Natural killer cell treated with Interleukin-12 subunit alpha and Interleukin-12 subunit beta and Interleukin-15 and Interleukin-18, amount 100 ng/mL, for 72 hours (primary cell): ENCODE data around the gene CENPP. TPM values are rescaled to one million over a fixed set of nuclear protein-coding genes. Genes with fewer than 3 reads are reported as not detected.

Experiments
- ATAC-seq, 2 donors: fragments of 150-1000 bp; cut with Tn5 transposase in 1 of 2; sonication (Bioruptor Pico), chemical (Tn5 transposase) in 1 of 2; 2 replicates each; pipeline ENCODE4 v1.10.0; 2021
- DNase-seq: peaks from one replicate; pipeline ENCODE4 v3.0.0; 2022; ENCODE audit warnings: low spot score
- H3K27ac Mint-ChIP-seq, 2 donors: 1 replicate in 1 of 2; 2 replicates in 1 of 2; pipeline ENCODE4 v1.8.0; 2022; ENCODE audit warnings: mixed read lengths in 2 of 2, mild to moderate bottlenecking in 1 of 2, moderate library complexity in 1 of 2
- H3K27me3 Mint-ChIP-seq, 2 donors: 1 replicate in 1 of 2; 2 replicates in 1 of 2; pipeline ENCODE4 v1.8.0; 2022; ENCODE audit warnings: mixed read lengths in 2 of 2
- H3K36me3 Mint-ChIP-seq: one replicate; pipeline ENCODE4 v1.8.0; 2022; ENCODE audit warnings: mixed read lengths
- H3K4me1 Mint-ChIP-seq, 2 donors: 1 replicate in 1 of 2; 2 replicates in 1 of 2; pipeline ENCODE4 v1.8.0; 2022; ENCODE audit warnings: low read depth in 2 of 2, mixed read lengths in 2 of 2, mild to moderate bottlenecking in 1 of 2
- H3K4me3 Mint-ChIP-seq: one replicate; pipeline ENCODE4 v1.8.0; 2022; ENCODE audit warnings: mixed read lengths
- H3K9me3 Mint-ChIP-seq: 2 replicates; pipeline ENCODE4 v1.8.0; 2022; ENCODE audit warnings: mixed read lengths
- total RNA-seq, 2 donors: library from RNA; stranded (reverse); gene quantifications; one replicate each; pipeline ENCODE4 v1.2.3, GENCODE V29; 2022

CENPP gene
- total RNA-seq, 2 donors from 2014 or later, result 14.7 to 38.8 TPM

- ATAC-seq (no peak), DNase-seq (no peak)
- H3K4me3 Mint-ChIP-seq, result no peak overlapping the region
- no peaks in the 10 kb centered on the region for H3K9me3 Mint-ChIP-seq
- no peaks in the 10 kb centered on the region for H3K27me3 Mint-ChIP-seq
- no peak overlapping the region for H3K27ac Mint-ChIP-seq
- peaks cover 0 to 3% of the 10 kb centered on the region in 2 donors for H3K4me1 Mint-ChIP-seq
- peaks cover 14% of the 10 kb centered on the region for H3K36me3 Mint-ChIP-seq
These were observed 286.0 kb downstream of the CENPP start for GRCh38 chr9:92611621-92612285.

- H3K9me3 Mint-ChIP-seq, result no peaks in the 10 kb centered on the region
These were observed 286.5 kb downstream of the CENPP start for GRCh38 chr9:92612292-92612691.

GRCh38 chr9:92612816-92613215, 287.1 kb downstream of the CENPP start:
- Mint-ChIP-seq H3K36me3 (peaks cover 15% of the 10 kb centered on the region), H3K27ac (no peak overlapping the region), H3K4me1 (peaks cover 0 to 3% of the 10 kb centered on the region in 2 donors), H3K4me3 (no peak overlapping the region), H3K9me3 (no peaks in the 10 kb centered on the region), H3K27me3 (no peaks in the 10 kb centered on the region)
- DNase-seq (no peak), ATAC-seq (no peak)

More at GRCh38 chr9:92612292-92612691, 286.5 kb downstream of the CENPP start:
- Mint-ChIP-seq H3K27ac (no peak overlapping the region), H3K36me3 (peaks cover 15% of the 10 kb centered on the region), H3K27me3 (no peaks in the 10 kb centered on the region), H3K4me1 (peaks cover 0 to 3% of the 10 kb centered on the region in 2 donors), H3K4me3 (no peak overlapping the region)
- ATAC-seq (no peak), DNase-seq (no peak)

- ATAC-seq (no peak), DNase-seq (no peak)
- Mint-ChIP-seq H3K27ac (no peak overlapping the region), H3K9me3 (no peaks in the 10 kb centered on the region), H3K27me3 (no peaks in the 10 kb centered on the region), H3K4me3 (no peak overlapping the region), H3K4me1 (peaks cover 0 to 3% of the 10 kb centered on the region in 2 donors), H3K36me3 (peaks cover 15% of the 10 kb centered on the region)
These were observed 287.7 kb downstream of the CENPP start for GRCh38 chr9:92613268-92614122.

- DNase-seq (no peak), ATAC-seq (no peak)
- peaks cover 0 to 3% of the 10 kb centered on the region in 2 donors for H3K4me1 Mint-ChIP-seq
- H3K27me3 Mint-ChIP-seq, result no peaks in the 10 kb centered on the region
- no peak overlapping the region for H3K27ac Mint-ChIP-seq
- peaks cover 15% of the 10 kb centered on the region for H3K36me3 Mint-ChIP-seq
- no peaks in the 10 kb centered on the region for H3K9me3 Mint-ChIP-seq
- no peak overlapping the region for H3K4me3 Mint-ChIP-seq
These were observed 288.4 kb downstream of the CENPP start for GRCh38 chr9:92614123-92614510.

- DNase-seq (no peak), ATAC-seq (no peak)
- Mint-ChIP-seq H3K36me3 (peaks cover 15% of the 10 kb centered on the region), H3K9me3 (no peaks in the 10 kb centered on the region), H3K4me3 (no peak overlapping the region), H3K27me3 (no peaks in the 10 kb centered on the region), H3K27ac (peak overlapping the region in 1 of 2 donors; percentile 48), H3K4me1 (peaks cover 0 to 3% of the 10 kb centered on the region in 2 donors)
These were observed 289.2 kb downstream of the CENPP start for GRCh38 chr9:92614763-92615461.

- no peak for ATAC-seq
- H3K27me3 Mint-ChIP-seq, result no peaks in the 10 kb centered on the region
- H3K36me3 Mint-ChIP-seq, result peaks cover 15% of the 10 kb centered on the region
- H3K9me3 Mint-ChIP-seq, result no peaks in the 10 kb centered on the region
- no peak overlapping the region for H3K4me3 Mint-ChIP-seq
- no peak overlapping the region for H3K27ac Mint-ChIP-seq
- no peak for DNase-seq
- peaks cover 0 to 3% of the 10 kb centered on the region in 2 donors for H3K4me1 Mint-ChIP-seq
These were observed 290.0 kb downstream of the CENPP start for GRCh38 chr9:92615790-92616189.

GRCh38 chr9:92616199-92616641, 290.5 kb downstream of the CENPP start:
- ATAC-seq (no peak), DNase-seq (no peak)
- Mint-ChIP-seq H3K4me3 (no peak overlapping the region), H3K4me1 (peaks cover 0 to 3% of the 10 kb centered on the region in 2 donors), H3K36me3 (peaks cover 15% of the 10 kb centered on the region), H3K9me3 (no peaks in the 10 kb centered on the region), H3K27me3 (no peaks in the 10 kb centered on the region), H3K27ac (no peak overlapping the region)

- Mint-ChIP-seq H3K27me3 (no peaks in the 10 kb centered on the region), H3K4me1 (no peaks in the 10 kb centered on the region), H3K4me3 (no peak overlapping the region), H3K36me3 (peaks cover 15% of the 10 kb centered on the region), H3K9me3 (no peaks in the 10 kb centered on the region), H3K27ac (no peak overlapping the region)
- DNase-seq (no peak), ATAC-seq (no peak)
These were observed 290.9 kb downstream of the CENPP start for GRCh38 chr9:92616655-92617111.

- no peaks in the 10 kb centered on the region for H3K9me3 Mint-ChIP-seq
- ATAC-seq (peak in 1 of 2 donors; percentile 4), DNase-seq (no peak)
- no peaks in the 10 kb centered on the region for H3K4me1 Mint-ChIP-seq
- H3K36me3 Mint-ChIP-seq, result peaks cover 15% of the 10 kb centered on the region
- no peaks in the 10 kb centered on the region for H3K27me3 Mint-ChIP-seq
- H3K4me3 Mint-ChIP-seq, result no peak overlapping the region
- H3K27ac Mint-ChIP-seq, result no peak overlapping the region
These were observed 291.6 kb downstream of the CENPP start for GRCh38 chr9:92617195-92617813.

- Mint-ChIP-seq H3K4me1 (no peaks in the 10 kb centered on the region), H3K36me3 (peaks cover 15% of the 10 kb centered on the region), H3K27me3 (no peaks in the 10 kb centered on the region), H3K9me3 (no peaks in the 10 kb centered on the region), H3K4me3 (no peak overlapping the region), H3K27ac (no peak overlapping the region)
- DNase-seq, result no peak
- no peak for ATAC-seq
These were observed 292.3 kb downstream of the CENPP start for GRCh38 chr9:92617951-92618510.

GRCh38 chr9:92618633-92619225, 293.0 kb downstream of the CENPP start:
- no peaks in the 10 kb centered on the region for H3K27me3 Mint-ChIP-seq
- H3K4me3 Mint-ChIP-seq, result no peak overlapping the region
- H3K36me3 Mint-ChIP-seq, result peaks cover 15% of the 10 kb centered on the region
- no peak overlapping the region for H3K27ac Mint-ChIP-seq
- ATAC-seq (no peak), DNase-seq (no peak)
- H3K4me1 Mint-ChIP-seq, result no peaks in the 10 kb centered on the region
- no peaks in the 10 kb centered on the region for H3K9me3 Mint-ChIP-seq
